GM19238 (cell line): ENCODE measurements around the gene APBA2.
"Not testable (repeated sequence)": the region's sequence is repeated elsewhere in the genome, so short reads cannot be mapped to it uniquely, and the experiment has no call there.

Source experiments
- DNase-seq: peaks from one replicate; pipeline ENCODE4 v3.0.0; 2011; ENCODE audit warnings: low spot score; ENCODE audit not compliant: insufficient read length

APBA2 gene

GRCh38 chr15:28878209-28878608 lies 7.6 kb upstream of the APBA2 start:
- DNase-seq = no peak

GRCh38 chr15:28879551-28879950 lies 6.2 kb upstream of the APBA2 start:
- no peak for DNase-seq

GRCh38 chr15:28880680-28881079 lies 5.1 kb upstream of the APBA2 start:
- no peak for DNase-seq

GRCh38 chr15:28881170-28881569 lies 4.6 kb upstream of the APBA2 start:
- DNase-seq = no peak

- DNase-seq = no peak
Measured at GRCh38 chr15:28881600-28881999, 4.2 kb upstream of the APBA2 start.

GRCh38 chr15:28884151-28884940 lies 1.4 kb upstream of the APBA2 start:
- DNase-seq = no peak

- DNase-seq = no peak
Measured at GRCh38 chr15:28885128-28885629, 595 bp upstream of the APBA2 start.

GRCh38 chr15:28886431-28887338 lies 911 bp downstream of the APBA2 start:
- no peak for DNase-seq

- DNase-seq = no peak
Measured at GRCh38 chr15:28887339-28888174, 1.8 kb downstream of the APBA2 start.

- DNase-seq = no peak
Measured at GRCh38 chr15:28888302-28888894, 2.6 kb downstream of the APBA2 start.

GRCh38 chr15:28888900-28889299 lies 3.1 kb downstream of the APBA2 start:
- DNase-seq = no peak

- no peak for DNase-seq
Measured at GRCh38 chr15:28889346-28889745, 3.6 kb downstream of the APBA2 start.

- not testable (repeated sequence) for DNase-seq
Measured at GRCh38 chr15:28889871-28890270, 4.1 kb downstream of the APBA2 start.

GRCh38 chr15:28890291-28890690 lies 4.5 kb downstream of the APBA2 start:
- not testable (repeated sequence) for DNase-seq

- DNase-seq = no peak
Measured at GRCh38 chr15:28890711-28891495, 5.1 kb downstream of the APBA2 start.

GRCh38 chr15:28891588-28891987 lies 5.8 kb downstream of the APBA2 start:
- no peak for DNase-seq

GRCh38 chr15:28892789-28893610 lies 7.2 kb downstream of the APBA2 start:
- DNase-seq = no peak

GRCh38 chr15:28894631-28895030 lies 8.9 kb downstream of the APBA2 start:
- DNase-seq = no peak

- DNase-seq = no peak
Measured at GRCh38 chr15:28895146-28895545, 9.4 kb downstream of the APBA2 start.
